ENCODE data around the gene KCNQ1.

Gene KCNQ1

GRCh38 chr11:2521081-2521732 lies 76.4 kb downstream of the KCNQ1 start:
- Histone ChIP-seq H3K9me2 (replicated peaks; ENCODE audit: low read depth, low read length) (no peaks in the 10 kb centered on the region), H2AFZ (ENCODE audit: low read length) (no peak overlapping the region), H4K20me1 (ENCODE audit: insufficient read depth, low read length, poor library complexity, severe bottlenecking) (no peaks in the 10 kb centered on the region)

GRCh38 chr11:2521733-2522630 lies 77.2 kb downstream of the KCNQ1 start:
- Histone ChIP-seq H3K4me1 (ENCODE audit: insufficient read depth, low read length, poor library complexity, severe bottlenecking) (no peaks in the 10 kb centered on the region), H3K79me2 (ENCODE audit: insufficient read depth, low read length) (no peaks in the 10 kb centered on the region), H3K36me3 (ENCODE audit: insufficient read depth, low read length) (no peaks in the 10 kb centered on the region), H3K4me2 (ENCODE audit: low read depth, low read length, poor library complexity, severe bottlenecking) (no peak overlapping the region), H4K20me1 (ENCODE audit: insufficient read depth, low read length, poor library complexity, severe bottlenecking) (no peaks in the 10 kb centered on the region), H3K4me3 (ENCODE audit: low read length, poor library complexity, severe bottlenecking) (no peak overlapping the region), H3K9me3 (ENCODE audit: insufficient read depth, low read depth, low read length) (no peaks in the 10 kb centered on the region), H2AFZ (ENCODE audit: low read length) (no peak overlapping the region), H3K9ac (ENCODE audit: low read depth, low read length, poor library complexity, severe bottlenecking) (no peak overlapping the region), H3K9me2 (replicated peaks; ENCODE audit: low read depth, low read length) (no peaks in the 10 kb centered on the region), H3F3A (ENCODE audit: low read depth) (no peaks in the 10 kb centered on the region), H3K27me3 (ENCODE audit: insufficient read depth, low read length, poor library complexity, severe bottlenecking) (no peaks in the 10 kb centered on the region)
- no peak for TF ChIP-seq EZH2phosphoT487 (IDR thresholded peaks at IDR 0.05; ENCODE audit: borderline replicate concordance)
- TF ChIP-seq CTCF (conservative IDR thresholded peaks at IDR 0.05; ENCODE audit: low read length): no peak

More at GRCh38 chr11:2521081-2521732, 76.4 kb downstream of the KCNQ1 start:
- H3K9me3 ChIP-seq (ENCODE audit: insufficient read depth, low read depth, low read length): no peaks in the 10 kb centered on the region
- H3K79me2 ChIP-seq (ENCODE audit: insufficient read depth, low read length): no peaks in the 10 kb centered on the region
- H3F3A ChIP-seq (ENCODE audit: low read depth): no peaks in the 10 kb centered on the region
- no peak overlapping the region for H3K4me2 ChIP-seq (ENCODE audit: low read depth, low read length, poor library complexity, severe bottlenecking)
- no peak overlapping the region for H3K4me3 ChIP-seq (ENCODE audit: low read length, poor library complexity, severe bottlenecking)
- H3K27me3 ChIP-seq (ENCODE audit: insufficient read depth, low read length, poor library complexity, severe bottlenecking): no peaks in the 10 kb centered on the region
- H3K36me3 ChIP-seq (ENCODE audit: insufficient read depth, low read length): no peaks in the 10 kb centered on the region
- H3K4me1 ChIP-seq (ENCODE audit: insufficient read depth, low read length, poor library complexity, severe bottlenecking): no peaks in the 10 kb centered on the region
- TF ChIP-seq CTCF (conservative IDR thresholded peaks at IDR 0.05; ENCODE audit: low read length) (no peak), EZH2phosphoT487 (IDR thresholded peaks at IDR 0.05; ENCODE audit: borderline replicate concordance) (no peak)
- no peak overlapping the region for H3K9ac ChIP-seq (ENCODE audit: low read depth, low read length, poor library complexity, severe bottlenecking)

- Histone ChIP-seq H3K79me2 (ENCODE audit: insufficient read depth, low read length) (no peaks in the 10 kb centered on the region), H3K9me3 (ENCODE audit: insufficient read depth, low read depth, low read length) (no peaks in the 10 kb centered on the region), H3K4me2 (ENCODE audit: low read depth, low read length, poor library complexity, severe bottlenecking) (no peak overlapping the region), H3F3A (ENCODE audit: low read depth) (no peaks in the 10 kb centered on the region), H4K20me1 (ENCODE audit: insufficient read depth, low read length, poor library complexity, severe bottlenecking) (no peaks in the 10 kb centered on the region), H2AFZ (ENCODE audit: low read length) (no peak overlapping the region), H3K36me3 (ENCODE audit: insufficient read depth, low read length) (no peaks in the 10 kb centered on the region), H3K9ac (ENCODE audit: low read depth, low read length, poor library complexity, severe bottlenecking) (no peak overlapping the region), H3K9me2 (replicated peaks; ENCODE audit: low read depth, low read length) (no peaks in the 10 kb centered on the region), H3K4me1 (ENCODE audit: insufficient read depth, low read length, poor library complexity, severe bottlenecking) (no peaks in the 10 kb centered on the region), H3K4me3 (ENCODE audit: low read length, poor library complexity, severe bottlenecking) (no peak overlapping the region), H3K27me3 (ENCODE audit: insufficient read depth, low read length, poor library complexity, severe bottlenecking) (no peaks in the 10 kb centered on the region)
- TF ChIP-seq CTCF (conservative IDR thresholded peaks at IDR 0.05; ENCODE audit: low read length) (no peak), EZH2phosphoT487 (IDR thresholded peaks at IDR 0.05; ENCODE audit: borderline replicate concordance) (no peak)
These were observed 77.9 kb downstream of the KCNQ1 start for GRCh38 chr11:2522631-2523255.

Measured in Loucy (cell line).